Hepatocyte (in vitro differentiated cells): ENCODE data around the gene HNRNPUL1.

Source experiments
- CTCF ChIP-seq: fragments of 200-600 bp; sonication (generic); IDR thresholded peaks from 2 replicates; pipeline ENCODE4 v1.5.1; 2016; ENCODE audit warnings: antibody characterized with exemption, mild to moderate bottlenecking; ENCODE audit not compliant: poor library complexity
- EZH2 ChIP-seq: fragments of 200-600 bp; sonication (generic); IDR thresholded peaks from 2 replicates; pipeline ENCODE4 v1.6.1; 2016; ENCODE audit warnings: antibody characterized with exemption, mild to moderate bottlenecking, borderline replicate concordance
- EZH2phosphoT487 ChIP-seq: fragments of 200-600 bp; sonication (generic); IDR thresholded peaks from one replicate; pipeline ENCODE4 v1.6.1; 2018; ENCODE audit warnings: antibody characterized with exemption, mild to moderate bottlenecking, low read depth, moderate library complexity; ENCODE audit not compliant: unreplicated experiment, severe bottlenecking

GRCh38 chr19:41351339-41352245, 87.4 kb downstream of the HNRNPUL1 start:
- TF ChIP-seq CTCF (no peak), EZH2phosphoT487 (no peak), EZH2 (peak; percentile 0)
